Karpas-422 (cell line): Measurements from ENCODE around the gene CCSER1. TPM values are rescaled to one million over a fixed set of nuclear protein-coding genes. Genes with fewer than 3 reads are reported as not detected.

ENCODE experiments used
- DNase-seq: peaks from one replicate; pipeline ENCODE4 v3.0.0-alpha.2; 2015
- H2AFZ ChIP-seq: fragments of 200-600 bp; sonication (generic); 2 replicates; pipeline ENCODE4 v1.6.1; 2014; ENCODE audit warnings: antibody characterized with exemption, low read length, mixed read lengths
- H3K27ac ChIP-seq: fragments of 200-600 bp; sonication (generic); 2 replicates; pipeline ENCODE4 v1.5.1; 2014; ENCODE audit warnings: mild to moderate bottlenecking, low read length, moderate library complexity
- H3K27me3 ChIP-seq: fragments of 200-600 bp; sonication (generic); 2 replicates; pipeline ENCODE4 v1.6.1; 2014; ENCODE audit warnings: low read length, mixed read lengths
- H3K36me3 ChIP-seq: fragments of 200-600 bp; sonication (generic); 2 replicates; pipeline ENCODE4 v1.6.1; 2014; ENCODE audit warnings: low read length, mixed read lengths; ENCODE audit not compliant: insufficient read depth
- H3K4me1 ChIP-seq: fragments of 200-600 bp; sonication (generic); 2 replicates; pipeline ENCODE4 v1.6.1; 2014; ENCODE audit warnings: mild to moderate bottlenecking, low read length, mixed read lengths
- H3K4me2 ChIP-seq: fragments of 200-600 bp; sonication (generic); 2 replicates; pipeline ENCODE4 v1.6.1; 2014; ENCODE audit warnings: low read length, low read depth, mild to moderate bottlenecking; ENCODE audit not compliant: poor library complexity, severe bottlenecking
- H3K4me3 ChIP-seq: fragments of 200-600 bp; sonication (generic); 2 replicates; pipeline ENCODE4 v1.5.1; 2014; ENCODE audit warnings: mild to moderate bottlenecking, antibody characterized with exemption, low read length, mixed read lengths
- H3K79me2 ChIP-seq: fragments of 200-600 bp; sonication (generic); 2 replicates; pipeline ENCODE4 v1.6.1; 2014; ENCODE audit warnings: mild to moderate bottlenecking, low read length, mixed read lengths
- H3K9ac ChIP-seq: fragments of 200-600 bp; sonication (generic); 2 replicates; pipeline ENCODE4 v1.6.0; 2014; ENCODE audit warnings: low read length
- H3K9me2 ChIP-seq: fragments of 200-600 bp; sonication (generic), shearing (Covaris generic); replicated peaks from 2 replicates; pipeline ENCODE4 v1.6.0; 2014; ENCODE audit warnings: mild to moderate bottlenecking, low read length, moderate library complexity; ENCODE audit not compliant: insufficient read depth
- H3K9me3 ChIP-seq: fragments of 300-700, 200-600 bp; sonication (generic); 2 replicates; pipeline ENCODE4 v1.6.1; 2014; ENCODE audit warnings: low read length, mixed read lengths
- H4K20me1 ChIP-seq: fragments of 200-600 bp; sonication (generic); 2 replicates; pipeline ENCODE4 v1.6.1; 2014; ENCODE audit warnings: mild to moderate bottlenecking, antibody characterized with exemption, low read length, low read depth; ENCODE audit not compliant: insufficient read depth
- total RNA-seq: library from RNA; depleted of rRNA; stranded (reverse); fragments of >200 nt; shearing (Covaris generic); gene quantifications from 2 replicates; pipeline ENCODE4 v1.2.3, GENCODE V29; 2014; ENCODE audit warnings: low replicate concordance

Gene CCSER1
- total RNA-seq, 1 experiment from 2014 or later = 3.6 TPM

- no peak overlapping the region for H2AFZ ChIP-seq
- DNase-seq = no peak
These were observed 84.0 kb downstream of the CCSER1 start for GRCh38 chr4:90211174-90211573.

GRCh38 chr4:90215286-90215685 lies 88.1 kb downstream of the CCSER1 start:
- Histone ChIP-seq H3K27me3 (no peaks in the 10 kb centered on the region), H3K36me3 (no peaks in the 10 kb centered on the region), H3K9ac (no peak overlapping the region), H3K9me3 (no peaks in the 10 kb centered on the region), H3K27ac (no peak overlapping the region), H3K4me1 (no peaks in the 10 kb centered on the region), H2AFZ (no peak overlapping the region), H4K20me1 (no peaks in the 10 kb centered on the region), H3K9me2 (no peaks in the 10 kb centered on the region), H3K79me2 (no peaks in the 10 kb centered on the region), H3K4me2 (no peak overlapping the region), H3K4me3 (no peak overlapping the region)
- DNase-seq = no peak

More at GRCh38 chr4:90211174-90211573, 84.0 kb downstream of the CCSER1 start:
- no peaks in the 10 kb centered on the region for H3K4me1 ChIP-seq
- no peaks in the 10 kb centered on the region for H3K36me3 ChIP-seq
- no peak overlapping the region for H3K4me2 ChIP-seq
- no peak overlapping the region for H3K9ac ChIP-seq
- H3K27ac ChIP-seq = no peak overlapping the region
- no peaks in the 10 kb centered on the region for H3K9me3 ChIP-seq
- H3K79me2 ChIP-seq = no peaks in the 10 kb centered on the region
- no peaks in the 10 kb centered on the region for H4K20me1 ChIP-seq
- no peaks in the 10 kb centered on the region for H3K27me3 ChIP-seq
- H3K9me2 ChIP-seq = no peaks in the 10 kb centered on the region
- no peak overlapping the region for H3K4me3 ChIP-seq

GRCh38 chr4:90219822-90220221 lies 92.6 kb downstream of the CCSER1 start:
- Histone ChIP-seq H3K9me3 (no peaks in the 10 kb centered on the region), H4K20me1 (no peaks in the 10 kb centered on the region), H3K4me1 (no peaks in the 10 kb centered on the region), H3K79me2 (no peaks in the 10 kb centered on the region), H3K36me3 (no peaks in the 10 kb centered on the region), H3K9ac (no peak overlapping the region), H3K9me2 (no peaks in the 10 kb centered on the region), H3K4me2 (no peak overlapping the region), H3K4me3 (no peak overlapping the region), H3K27me3 (no peaks in the 10 kb centered on the region), H2AFZ (no peak overlapping the region), H3K27ac (no peak overlapping the region)
- no peak for DNase-seq

GRCh38 chr4:90220459-90220858 lies 93.3 kb downstream of the CCSER1 start:
- Histone ChIP-seq H3K9ac (no peak overlapping the region), H3K27me3 (no peaks in the 10 kb centered on the region), H3K4me1 (no peaks in the 10 kb centered on the region), H4K20me1 (no peaks in the 10 kb centered on the region), H3K27ac (no peak overlapping the region), H3K9me3 (no peaks in the 10 kb centered on the region), H3K79me2 (no peaks in the 10 kb centered on the region), H3K4me2 (no peak overlapping the region), H3K9me2 (no peaks in the 10 kb centered on the region), H3K4me3 (no peak overlapping the region), H2AFZ (0 out of 2 replicates have a peak overlapping the region, but pooled peaks have one; percentile 21), H3K36me3 (no peaks in the 10 kb centered on the region)
- DNase-seq = no peak

GRCh38 chr4:90226734-90227133 lies 99.5 kb downstream of the CCSER1 start:
- no peak overlapping the region for H3K9ac ChIP-seq
- no peaks in the 10 kb centered on the region for H3K4me1 ChIP-seq
- DNase-seq = no peak
- H3K27me3 ChIP-seq = no peaks in the 10 kb centered on the region
- H3K27ac ChIP-seq = no peak overlapping the region
- no peak overlapping the region for H3K4me2 ChIP-seq
- no peak overlapping the region for H3K4me3 ChIP-seq
- H3K79me2 ChIP-seq = no peaks in the 10 kb centered on the region
- H3K9me3 ChIP-seq = no peaks in the 10 kb centered on the region
- no peaks in the 10 kb centered on the region for H3K9me2 ChIP-seq
- H2AFZ ChIP-seq = no peak overlapping the region; the same call in 1 of the 2 replicates
- no peaks in the 10 kb centered on the region for H3K36me3 ChIP-seq
- no peaks in the 10 kb centered on the region for H4K20me1 ChIP-seq

DNA sequence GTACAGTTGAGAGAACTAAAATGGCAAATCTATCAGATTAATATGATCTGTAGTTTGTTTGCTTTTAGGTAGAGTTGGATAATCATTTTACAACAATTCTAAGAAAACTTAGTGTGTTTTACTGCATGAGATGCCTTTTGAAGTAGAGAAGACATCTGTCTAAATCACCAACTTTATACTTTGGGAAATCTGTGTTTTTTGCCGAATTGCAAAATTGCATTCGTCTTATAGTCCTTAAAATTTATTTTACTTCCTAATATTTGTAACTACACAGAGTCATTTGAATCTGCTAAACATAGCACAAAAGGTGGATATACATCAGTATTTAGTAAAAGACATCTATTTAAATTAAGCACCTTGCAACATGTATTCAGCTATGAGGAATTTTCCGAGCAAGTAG lies 100.0 kb downstream of the CCSER1 start:
- no peaks in the 10 kb centered on the region for H3K27me3 ChIP-seq
- no peak overlapping the region for H3K4me3 ChIP-seq
- no peak for DNase-seq
- no peak overlapping the region for H3K27ac ChIP-seq
- H3K9ac ChIP-seq = no peak overlapping the region
- no peak overlapping the region; the same call in 1 of the 2 replicates for H2AFZ ChIP-seq
- H3K9me3 ChIP-seq = no peaks in the 10 kb centered on the region
- H3K4me1 ChIP-seq = no peaks in the 10 kb centered on the region
- no peaks in the 10 kb centered on the region for H3K79me2 ChIP-seq
- H3K9me2 ChIP-seq = no peaks in the 10 kb centered on the region
- no peaks in the 10 kb centered on the region for H4K20me1 ChIP-seq
- H3K36me3 ChIP-seq = no peaks in the 10 kb centered on the region
- H3K4me2 ChIP-seq = no peak overlapping the region

- DNase-seq = no peak
- Histone ChIP-seq H3K4me1 (no peaks in the 10 kb centered on the region), H3K27ac (no peak overlapping the region)
These were observed 107.8 kb downstream of the CCSER1 start for GRCh38 chr4:90234916-90235547.

DNA sequence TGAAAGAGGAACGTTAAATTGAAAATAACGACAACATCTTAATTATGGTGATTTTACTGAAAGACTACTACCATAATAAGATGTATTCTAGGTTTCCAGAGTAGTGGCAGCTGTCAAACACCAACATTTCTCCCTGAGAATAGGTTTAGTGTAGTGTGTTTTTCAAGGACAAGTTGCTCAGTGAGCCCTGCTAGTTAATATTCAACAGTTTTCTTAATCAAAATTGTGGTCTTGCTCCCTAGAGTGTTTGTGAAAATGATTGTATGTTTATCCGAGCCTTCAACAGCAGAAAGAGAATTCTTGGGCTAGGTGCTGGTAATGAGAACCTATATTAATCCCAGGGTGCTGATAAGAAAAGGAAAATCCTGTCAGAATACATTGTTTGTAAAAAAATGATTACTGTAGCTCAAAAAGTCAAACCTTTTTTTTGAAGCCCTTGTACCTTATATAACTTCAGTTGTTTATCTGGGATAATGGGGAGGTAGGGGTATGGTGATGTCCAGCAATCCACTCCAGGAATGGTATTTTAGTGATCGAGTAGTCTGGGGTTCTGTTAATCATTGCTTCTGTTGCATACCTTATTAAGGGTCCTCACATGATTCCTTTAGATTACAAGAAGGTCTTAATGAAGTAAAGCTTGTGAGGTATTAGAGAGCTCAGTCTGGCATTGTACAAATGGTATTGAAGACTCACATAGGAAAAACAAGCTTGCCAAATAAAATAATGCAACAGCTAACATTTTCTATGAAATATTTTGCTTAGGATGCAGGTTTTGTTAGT lies 110.7 kb downstream of the CCSER1 start:
- no peak overlapping the region for H3K4me2 ChIP-seq
- H3K4me3 ChIP-seq = no peak overlapping the region
- H3K9ac ChIP-seq = no peak overlapping the region
- H2AFZ ChIP-seq = no peak overlapping the region
- no peaks in the 10 kb centered on the region for H3K36me3 ChIP-seq
- no peaks in the 10 kb centered on the region for H3K27me3 ChIP-seq
- no peaks in the 10 kb centered on the region for H4K20me1 ChIP-seq
- no peaks in the 10 kb centered on the region for H3K9me2 ChIP-seq
- no peaks in the 10 kb centered on the region for H3K79me2 ChIP-seq
- DNase-seq = no peak
- H3K9me3 ChIP-seq = no peaks in the 10 kb centered on the region
- H3K27ac ChIP-seq = no peak overlapping the region
- H3K4me1 ChIP-seq = no peaks in the 10 kb centered on the region

More at GRCh38 chr4:90234916-90235547, 107.8 kb downstream of the CCSER1 start:
- Histone ChIP-seq H3K79me2 (no peaks in the 10 kb centered on the region), H2AFZ (peak overlapping the region; percentile 53; the same call in 1 of the 2 replicates), H3K4me2 (no peak overlapping the region), H3K27me3 (no peaks in the 10 kb centered on the region), H3K9me3 (no peaks in the 10 kb centered on the region), H3K36me3 (no peaks in the 10 kb centered on the region), H3K4me3 (no peak overlapping the region), H3K9ac (no peak overlapping the region), H4K20me1 (no peaks in the 10 kb centered on the region), H3K9me2 (no peaks in the 10 kb centered on the region)
